ENCODE measurements around the gene DGAT2L6.
"Not testable (repeated sequence)": the region's sequence is repeated elsewhere in the genome, so short reads cannot be mapped to it uniquely, and the experiment has no call there.

The DGAT2L6 gene

GRCh38 chrX:70201732-70202131 is 24.4 kb downstream of the DGAT2L6 start:
- DNase-seq = no peak

GRCh38 chrX:70208479-70208878 is 31.2 kb downstream of the DGAT2L6 start:
- DNase-seq = no peak

GRCh38 chrX:70209570-70209969 is 32.3 kb downstream of the DGAT2L6 start:
- DNase-seq = not testable (repeated sequence)

- DNase-seq = no peak
These were observed 42.9 kb downstream of the DGAT2L6 start for GRCh38 chrX:70219938-70220764.

GRCh38 chrX:70226048-70226447 is 48.8 kb downstream of the DGAT2L6 start:
- no peak for DNase-seq

- DNase-seq = no peak
These were observed 49.4 kb downstream of the DGAT2L6 start for GRCh38 chrX:70226687-70227086.

- no peak for DNase-seq
These were observed 54.4 kb downstream of the DGAT2L6 start for GRCh38 chrX:70231666-70232065.

GRCh38 chrX:70234355-70234754 is 57.1 kb downstream of the DGAT2L6 start, which contains the start of gene AWAT1:
AWAT1 (plus strand) TSS chrX:70234655; CDS start chrX:70234696, 41 bp downstream.
- DNase-seq = no peak

- no peak for DNase-seq
These were observed 63.5 kb downstream of the DGAT2L6 start for GRCh38 chrX:70240751-70241150.

- DNase-seq = no peak
These were observed 64.2 kb downstream of the DGAT2L6 start for GRCh38 chrX:70241501-70241900.

GRCh38 chrX:70243601-70244000 is 66.3 kb downstream of the DGAT2L6 start:
- DNase-seq = not testable (repeated sequence)

GRCh38 chrX:70244881-70245280 is 67.6 kb downstream of the DGAT2L6 start:
- DNase-seq = no peak

GRCh38 chrX:70247252-70247651 is 70.0 kb downstream of the DGAT2L6 start:
- no peak for DNase-seq

GRCh38 chrX:70252491-70252890 is 75.2 kb downstream of the DGAT2L6 start:
- no peak for DNase-seq

- DNase-seq = peak; percentile 6
These were observed 76.2 kb downstream of the DGAT2L6 start for GRCh38 chrX:70253377-70254062.

- DNase-seq = no peak
These were observed 76.7 kb downstream of the DGAT2L6 start for GRCh38 chrX:70254063-70254400.

- no peak for DNase-seq
These were observed 77.6 kb downstream of the DGAT2L6 start for GRCh38 chrX:70254909-70255308.
